T-helper 1 cell treated with Interleukin-12 subunit alpha and Interleukin-12 subunit beta and Interleukin-4 antibody, amounts not matched to agents 30 μg/mL and 1 μg/mL, for 36 hours (primary cell): ENCODE data around the gene TDRD3.

ENCODE experiments used
- H3K27ac Mint-ChIP-seq: one replicate; pipeline ENCODE4 v1.8.0; 2021; ENCODE audit warnings: mild to moderate bottlenecking, mixed read lengths
- H3K27me3 Mint-ChIP-seq: one replicate; pipeline ENCODE4 v1.8.0; 2021; ENCODE audit warnings: low read depth, mixed read lengths
- H3K36me3 Mint-ChIP-seq: one replicate; pipeline ENCODE4 v1.8.0; 2021; ENCODE audit warnings: low read depth, mixed read lengths
- H3K4me1 Mint-ChIP-seq: one replicate; pipeline ENCODE4 v1.8.0; 2021; ENCODE audit warnings: low read depth, mixed read lengths
- H3K4me3 Mint-ChIP-seq: one replicate; pipeline ENCODE4 v1.8.0; 2021; ENCODE audit warnings: mild to moderate bottlenecking, moderate library complexity, mixed read lengths
- H3K9me3 Mint-ChIP-seq: one replicate; pipeline ENCODE4 v1.8.0; 2021; ENCODE audit warnings: mixed read lengths

Gene TDRD3

DNA sequence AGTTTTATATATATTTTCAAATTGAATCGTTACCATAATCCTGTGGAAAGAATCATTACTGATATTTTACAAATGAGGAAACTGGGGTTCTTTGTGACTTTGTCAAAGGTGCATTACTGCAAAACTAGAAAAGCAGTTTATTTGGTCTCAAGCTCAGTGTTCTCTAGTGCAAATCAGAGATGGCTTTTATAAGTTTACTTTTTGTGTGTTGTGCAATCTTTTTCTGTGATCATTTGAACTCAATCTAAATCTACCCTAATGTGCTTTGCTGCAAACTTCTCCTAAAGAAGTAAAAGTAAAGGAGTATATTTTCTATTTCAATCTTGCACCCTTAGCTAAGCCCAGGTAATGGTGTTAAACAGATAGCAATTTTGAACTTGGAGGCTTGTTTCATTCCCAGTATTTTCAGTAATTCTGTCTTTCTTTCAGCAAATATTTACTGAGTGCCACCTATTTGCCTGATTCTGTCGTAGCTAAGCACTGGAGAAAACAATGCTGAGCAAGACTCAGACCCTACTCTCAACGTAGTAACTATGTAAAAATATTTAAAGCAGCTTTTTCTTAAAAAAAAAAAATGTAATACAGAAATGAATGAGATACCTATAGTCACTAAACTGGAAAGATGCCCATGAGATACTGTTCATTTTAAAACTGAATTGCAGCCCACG, 124.0 kb downstream of the TDRD3 start:
- H3K27ac Mint-ChIP-seq: no peak overlapping the region
- H3K9me3 Mint-ChIP-seq: no peaks in the 10 kb centered on the region
- no peak overlapping the region for H3K4me3 Mint-ChIP-seq
- no peaks in the 10 kb centered on the region for H3K27me3 Mint-ChIP-seq
- H3K36me3 Mint-ChIP-seq: no peaks in the 10 kb centered on the region
- H3K4me1 Mint-ChIP-seq: no peaks in the 10 kb centered on the region

DNA sequence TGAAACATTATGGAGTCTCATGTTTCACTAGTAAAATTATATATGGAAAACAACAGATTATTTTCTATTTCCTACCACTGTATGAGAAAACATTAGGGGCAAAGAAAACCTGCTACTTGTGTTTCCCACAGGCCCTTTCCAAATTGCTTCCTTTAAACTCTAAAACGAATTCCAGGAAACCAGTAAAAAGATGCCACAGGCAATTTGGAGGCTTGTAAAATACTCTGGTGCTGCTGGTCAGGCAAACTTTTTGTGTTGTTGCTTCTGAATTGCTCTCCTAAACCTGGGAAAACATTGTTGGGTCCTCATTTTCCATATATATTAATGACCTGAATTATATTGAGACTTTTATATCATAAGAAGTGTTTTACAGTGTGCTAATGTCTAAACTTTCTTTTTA, 141.5 kb downstream of the TDRD3 start:
- H3K27ac Mint-ChIP-seq: no peak overlapping the region
- H3K27me3 Mint-ChIP-seq: no peaks in the 10 kb centered on the region
- H3K4me1 Mint-ChIP-seq: no peaks in the 10 kb centered on the region
- H3K36me3 Mint-ChIP-seq: no peaks in the 10 kb centered on the region
- H3K9me3 Mint-ChIP-seq: no peaks in the 10 kb centered on the region
- H3K4me3 Mint-ChIP-seq: no peak overlapping the region

GRCh38 chr13:60540276-60540675, 143.3 kb downstream of the TDRD3 start:
- no peaks in the 10 kb centered on the region for H3K9me3 Mint-ChIP-seq
- H3K4me3 Mint-ChIP-seq: no peak overlapping the region
- H3K27ac Mint-ChIP-seq: no peak overlapping the region
- no peaks in the 10 kb centered on the region for H3K36me3 Mint-ChIP-seq
- no peaks in the 10 kb centered on the region for H3K27me3 Mint-ChIP-seq
- no peaks in the 10 kb centered on the region for H3K4me1 Mint-ChIP-seq

DNA sequence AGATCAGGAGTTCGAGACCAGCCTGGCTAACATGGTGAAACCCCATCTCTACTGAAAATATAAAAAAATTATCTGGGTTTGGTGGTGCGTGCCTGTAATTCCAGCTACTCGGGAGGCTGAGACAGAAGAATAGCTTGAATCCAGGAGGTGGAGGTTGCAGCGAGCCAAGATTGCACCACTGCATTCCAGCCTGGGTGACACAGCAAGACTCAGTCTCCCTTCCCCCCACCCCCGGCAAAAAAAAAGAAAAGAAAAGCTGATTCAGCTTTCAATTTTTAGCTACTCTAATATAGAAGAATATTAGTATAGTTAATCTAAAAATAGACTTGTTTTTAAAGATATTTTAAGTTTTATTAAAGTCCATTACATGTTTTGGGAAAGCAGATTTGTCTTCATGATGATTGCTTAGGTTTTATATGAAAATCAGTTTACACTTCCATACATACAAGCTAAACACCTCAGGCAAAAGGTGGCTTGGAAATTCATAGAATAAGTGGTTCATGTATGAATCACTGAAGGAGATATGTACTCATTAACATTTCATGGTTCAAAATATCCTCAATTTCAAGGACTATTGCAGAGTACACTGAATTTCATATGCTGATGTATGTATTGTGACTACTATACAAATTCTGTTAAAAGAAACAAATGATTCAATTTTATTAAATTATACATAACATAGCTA, 165.2 kb downstream of the TDRD3 start:
- H3K4me3 Mint-ChIP-seq: no peak overlapping the region
- H3K36me3 Mint-ChIP-seq: no peaks in the 10 kb centered on the region
- H3K27me3 Mint-ChIP-seq: no peaks in the 10 kb centered on the region
- no peaks in the 10 kb centered on the region for H3K4me1 Mint-ChIP-seq
- H3K9me3 Mint-ChIP-seq: no peaks in the 10 kb centered on the region
- no peak overlapping the region for H3K27ac Mint-ChIP-seq

DNA sequence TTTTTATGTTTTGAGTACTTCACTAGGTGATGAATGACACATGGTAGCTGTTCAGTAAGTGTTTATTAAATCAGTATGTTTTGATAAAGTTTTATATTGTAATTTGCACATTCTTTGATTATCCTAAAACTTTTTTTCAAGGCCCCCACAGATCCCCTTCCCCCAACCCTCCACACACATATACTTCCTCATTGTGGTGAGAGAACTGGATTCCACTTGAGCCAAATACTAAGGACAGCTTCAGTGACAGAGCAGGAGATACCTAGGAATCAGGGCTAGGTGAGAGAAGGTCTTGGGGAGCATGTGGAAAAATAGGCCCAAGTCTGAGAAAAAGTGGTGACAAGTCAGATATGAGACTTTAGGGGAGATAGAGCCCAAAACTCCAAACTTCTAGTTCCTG, 174.6 kb downstream of the TDRD3 start:
- no peak overlapping the region for H3K27ac Mint-ChIP-seq
- H3K36me3 Mint-ChIP-seq: peaks cover 18% of the 10 kb centered on the region

GRCh38 chr13:60572003-60572798, 175.2 kb downstream of the TDRD3 start:
- no peak overlapping the region for H3K27ac Mint-ChIP-seq
- H3K36me3 Mint-ChIP-seq: peaks cover 18% of the 10 kb centered on the region
- H3K4me1 Mint-ChIP-seq: no peaks in the 10 kb centered on the region
- H3K4me3 Mint-ChIP-seq: no peak overlapping the region
- H3K9me3 Mint-ChIP-seq: no peaks in the 10 kb centered on the region
- H3K27me3 Mint-ChIP-seq: no peaks in the 10 kb centered on the region

More for the DNA sequence above, 174.6 kb downstream of the TDRD3 start:
- no peaks in the 10 kb centered on the region for H3K27me3 Mint-ChIP-seq
- no peaks in the 10 kb centered on the region for H3K4me1 Mint-ChIP-seq
- H3K4me3 Mint-ChIP-seq: no peak overlapping the region
- no peaks in the 10 kb centered on the region for H3K9me3 Mint-ChIP-seq

DNA sequence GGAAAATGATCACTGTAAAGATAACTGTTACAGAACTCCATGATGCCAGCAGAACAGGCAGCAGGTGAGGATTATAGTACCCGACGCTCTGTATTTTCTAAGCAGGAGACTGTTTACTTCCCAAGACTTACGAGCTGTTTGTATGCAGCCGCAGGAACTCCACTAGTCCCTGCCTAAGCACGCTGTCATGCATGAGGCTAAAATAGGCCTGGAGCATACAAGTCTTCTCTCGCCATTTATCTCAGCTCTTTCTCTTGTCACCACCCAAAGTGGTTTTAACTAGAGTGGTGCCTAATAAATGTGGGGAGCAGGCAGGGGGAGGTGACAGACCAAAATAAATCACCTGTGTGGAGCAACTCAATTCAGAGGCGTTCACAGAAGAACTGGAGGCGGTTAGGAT, 175.8 kb downstream of the TDRD3 start:
- peaks cover 18% of the 10 kb centered on the region for H3K36me3 Mint-ChIP-seq
- no peaks in the 10 kb centered on the region for H3K27me3 Mint-ChIP-seq
- H3K4me3 Mint-ChIP-seq: no peak overlapping the region
- H3K27ac Mint-ChIP-seq: no peak overlapping the region
- H3K9me3 Mint-ChIP-seq: no peaks in the 10 kb centered on the region
- H3K4me1 Mint-ChIP-seq: no peaks in the 10 kb centered on the region

- no peaks in the 10 kb centered on the region for H3K27me3 Mint-ChIP-seq
- no peak overlapping the region for H3K4me3 Mint-ChIP-seq
- peaks cover 8% of the 10 kb centered on the region for H3K36me3 Mint-ChIP-seq
- no peaks in the 10 kb centered on the region for H3K4me1 Mint-ChIP-seq
- H3K27ac Mint-ChIP-seq: no peak overlapping the region
- H3K9me3 Mint-ChIP-seq: no peaks in the 10 kb centered on the region
These were observed 177.7 kb downstream of the TDRD3 start for GRCh38 chr13:60574735-60575134.

- Mint-ChIP-seq H3K27ac (no peak overlapping the region), H3K4me1 (no peaks in the 10 kb centered on the region), H3K9me3 (no peaks in the 10 kb centered on the region), H3K27me3 (no peaks in the 10 kb centered on the region), H3K4me3 (no peak overlapping the region), H3K36me3 (peaks cover 4% of the 10 kb centered on the region)
These were observed 178.1 kb downstream of the TDRD3 start for GRCh38 chr13:60575142-60575541.

DNA sequence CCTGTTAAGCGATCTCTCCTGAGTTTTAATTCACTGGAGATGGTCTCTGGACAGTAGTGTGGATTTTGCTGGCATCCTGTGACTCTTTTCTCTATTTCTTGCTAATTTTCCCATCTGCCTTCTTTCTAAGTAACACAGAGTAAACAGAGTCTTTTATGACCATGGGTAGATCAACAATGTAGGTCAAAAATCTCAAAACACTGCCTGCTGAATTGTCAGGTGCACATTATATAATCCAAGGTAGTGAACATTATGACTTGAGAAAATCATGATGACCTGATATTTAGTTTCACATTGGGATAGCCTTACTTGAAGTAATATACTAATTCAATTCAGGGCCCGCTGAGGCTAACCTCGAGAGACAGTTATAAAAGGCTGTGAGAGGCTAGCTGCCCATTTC, 180.7 kb downstream of the TDRD3 start:
- Mint-ChIP-seq H3K9me3 (no peaks in the 10 kb centered on the region), H3K4me1 (no peaks in the 10 kb centered on the region), H3K4me3 (no peak overlapping the region), H3K36me3 (no peaks in the 10 kb centered on the region), H3K27ac (no peak overlapping the region), H3K27me3 (no peaks in the 10 kb centered on the region)

GRCh38 chr13:60583196-60583888, 186.3 kb downstream of the TDRD3 start:
- Mint-ChIP-seq H3K9me3 (peaks cover 20% of the 10 kb centered on the region), H3K27ac (no peak overlapping the region), H3K36me3 (no peaks in the 10 kb centered on the region), H3K27me3 (no peaks in the 10 kb centered on the region), H3K4me3 (no peak overlapping the region), H3K4me1 (peaks cover 2% of the 10 kb centered on the region)

- H3K4me1 Mint-ChIP-seq: peaks cover 2% of the 10 kb centered on the region
- no peak overlapping the region for H3K27ac Mint-ChIP-seq
- H3K36me3 Mint-ChIP-seq: no peaks in the 10 kb centered on the region
- no peaks in the 10 kb centered on the region for H3K27me3 Mint-ChIP-seq
- no peak overlapping the region for H3K4me3 Mint-ChIP-seq
- peaks cover 20% of the 10 kb centered on the region for H3K9me3 Mint-ChIP-seq
These were observed 187.1 kb downstream of the TDRD3 start for GRCh38 chr13:60583911-60584753.

- no peak overlapping the region for H3K27ac Mint-ChIP-seq
- no peaks in the 10 kb centered on the region for H3K36me3 Mint-ChIP-seq
- H3K4me3 Mint-ChIP-seq: no peak overlapping the region
- peaks cover 20% of the 10 kb centered on the region for H3K9me3 Mint-ChIP-seq
- peaks cover 2% of the 10 kb centered on the region for H3K4me1 Mint-ChIP-seq
- H3K27me3 Mint-ChIP-seq: no peaks in the 10 kb centered on the region
These were observed 188.0 kb downstream of the TDRD3 start for GRCh38 chr13:60584976-60585375.
